ENCODE data around the gene ERBIN. TPM values are rescaled to one million over a fixed set of nuclear protein-coding genes. Genes with fewer than 3 reads are reported as not detected.

Gene ERBIN
- total and polyA plus RNA-seq, 2 of the 13 experiments (the other 11 are each of a cell fraction or from before 2014, with no cell fraction given): 14.4 to 41.7 TPM

GRCh38 chr5:65926276-65926783 lies at the start of gene ERBIN (continued):
- TF ChIP-seq KMT2A (CRISPR knock-in tag; IDR thresholded peaks at IDR 0.05): peak; percentile 12; the same call in 1 of the 2 replicates
- TF ChIP-seq ZNF782 (CRISPR knock-in tag; IDR thresholded peaks at IDR 0.05; ENCODE audit: borderline replicate concordance): 0 out of 2 replicates have a peak, but pooled peaks have one; percentile 3
- no peak for TF ChIP-seq ZNF775 (CRISPR knock-in tag; IDR thresholded peaks at IDR 0.05; ENCODE audit: borderline replicate concordance)
- TF ChIP-seq KDM1A (CRISPR knock-in tag; IDR thresholded peaks at IDR 0.05): no peak
- TF ChIP-seq NFE2L2 (IDR thresholded peaks at IDR 0.05; ENCODE audit: low read length): no peak
- no peak for TF ChIP-seq NCOA1 (CRISPR knock-in tag; IDR thresholded peaks at IDR 0.05)
- TF ChIP-seq, protein P1, sequence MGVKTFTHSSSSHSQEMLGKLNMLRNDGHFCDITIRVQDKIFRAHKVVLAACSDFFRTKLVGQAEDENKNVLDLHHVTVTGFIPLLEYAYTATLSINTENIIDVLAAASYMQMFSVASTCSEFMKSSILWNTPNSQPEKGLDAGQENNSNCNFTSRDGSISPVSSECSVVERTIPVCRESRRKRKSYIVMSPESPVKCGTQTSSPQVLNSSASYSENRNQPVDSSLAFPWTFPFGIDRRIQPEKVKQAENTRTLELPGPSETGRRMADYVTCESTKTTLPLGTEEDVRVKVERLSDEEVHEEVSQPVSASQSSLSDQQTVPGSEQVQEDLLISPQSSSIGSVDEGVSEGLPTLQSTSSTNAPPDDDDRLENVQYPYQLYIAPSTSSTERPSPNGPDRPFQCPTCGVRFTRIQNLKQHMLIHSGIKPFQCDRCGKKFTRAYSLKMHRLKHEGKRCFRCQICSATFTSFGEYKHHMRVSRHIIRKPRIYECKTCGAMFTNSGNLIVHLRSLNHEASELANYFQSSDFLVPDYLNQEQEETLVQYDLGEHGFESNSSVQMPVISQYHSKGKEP (CRISPR knock-in tag; IDR thresholded peaks at IDR 0.05): no peak
- TF ChIP-seq, protein P2, sequence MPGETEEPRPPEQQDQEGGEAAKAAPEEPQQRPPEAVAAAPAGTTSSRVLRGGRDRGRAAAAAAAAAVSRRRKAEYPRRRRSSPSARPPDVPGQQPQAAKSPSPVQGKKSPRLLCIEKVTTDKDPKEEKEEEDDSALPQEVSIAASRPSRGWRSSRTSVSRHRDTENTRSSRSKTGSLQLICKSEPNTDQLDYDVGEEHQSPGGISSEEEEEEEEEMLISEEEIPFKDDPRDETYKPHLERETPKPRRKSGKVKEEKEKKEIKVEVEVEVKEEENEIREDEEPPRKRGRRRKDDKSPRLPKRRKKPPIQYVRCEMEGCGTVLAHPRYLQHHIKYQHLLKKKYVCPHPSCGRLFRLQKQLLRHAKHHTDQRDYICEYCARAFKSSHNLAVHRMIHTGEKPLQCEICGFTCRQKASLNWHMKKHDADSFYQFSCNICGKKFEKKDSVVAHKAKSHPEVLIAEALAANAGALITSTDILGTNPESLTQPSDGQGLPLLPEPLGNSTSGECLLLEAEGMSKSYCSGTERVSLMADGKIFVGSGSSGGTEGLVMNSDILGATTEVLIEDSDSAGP (CRISPR knock-in tag; IDR thresholded peaks at IDR 0.05; ENCODE audit: borderline replicate concordance): no peak
- no peak for TF ChIP-seq RFXANK (CRISPR knock-in tag; IDR thresholded peaks at IDR 0.05)
- TF ChIP-seq ZC3H4 (CRISPR knock-in tag; IDR thresholded peaks at IDR 0.05; ENCODE audit: borderline replicate concordance): no peak
- TF ChIP-seq ZNF460 (CRISPR knock-in tag; IDR thresholded peaks at IDR 0.05; ENCODE audit: borderline replicate concordance): no peak
- TF ChIP-seq CBX1 (IDR thresholded peaks at IDR 0.05; ENCODE audit: low read depth): no peak
- TF ChIP-seq, protein P3, sequence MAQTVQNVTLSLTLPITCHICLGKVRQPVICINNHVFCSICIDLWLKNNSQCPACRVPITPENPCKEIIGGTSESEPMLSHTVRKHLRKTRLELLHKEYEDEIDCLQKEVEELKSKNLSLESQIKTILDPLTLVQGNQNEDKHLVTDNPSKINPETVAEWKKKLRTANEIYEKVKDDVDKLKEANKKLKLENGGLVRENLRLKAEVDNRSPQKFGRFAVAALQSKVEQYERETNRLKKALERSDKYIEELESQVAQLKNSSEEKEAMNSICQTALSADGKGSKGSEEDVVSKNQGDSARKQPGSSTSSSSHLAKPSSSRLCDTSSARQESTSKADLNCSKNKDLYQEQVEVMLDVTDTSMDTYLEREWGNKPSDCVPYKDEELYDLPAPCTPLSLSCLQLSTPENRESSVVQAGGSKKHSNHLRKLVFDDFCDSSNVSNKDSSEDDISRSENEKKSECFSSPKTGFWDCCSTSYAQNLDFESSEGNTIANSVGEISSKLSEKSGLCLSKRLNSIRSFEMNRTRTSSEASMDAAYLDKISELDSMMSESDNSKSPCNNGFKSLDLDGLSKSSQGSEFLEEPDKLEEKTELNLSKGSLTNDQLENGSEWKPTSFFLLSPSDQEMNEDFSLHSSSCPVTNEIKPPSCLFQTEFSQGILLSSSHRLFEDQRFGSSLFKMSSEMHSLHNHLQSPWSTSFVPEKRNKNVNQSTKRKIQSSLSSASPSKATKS (CRISPR knock-in tag; IDR thresholded peaks at IDR 0.05): no peak
- TF ChIP-seq ZBTB2 (CRISPR knock-in tag; IDR thresholded peaks at IDR 0.05; ENCODE audit: low read depth): peak; percentile 83
- TF ChIP-seq, protein P4, sequence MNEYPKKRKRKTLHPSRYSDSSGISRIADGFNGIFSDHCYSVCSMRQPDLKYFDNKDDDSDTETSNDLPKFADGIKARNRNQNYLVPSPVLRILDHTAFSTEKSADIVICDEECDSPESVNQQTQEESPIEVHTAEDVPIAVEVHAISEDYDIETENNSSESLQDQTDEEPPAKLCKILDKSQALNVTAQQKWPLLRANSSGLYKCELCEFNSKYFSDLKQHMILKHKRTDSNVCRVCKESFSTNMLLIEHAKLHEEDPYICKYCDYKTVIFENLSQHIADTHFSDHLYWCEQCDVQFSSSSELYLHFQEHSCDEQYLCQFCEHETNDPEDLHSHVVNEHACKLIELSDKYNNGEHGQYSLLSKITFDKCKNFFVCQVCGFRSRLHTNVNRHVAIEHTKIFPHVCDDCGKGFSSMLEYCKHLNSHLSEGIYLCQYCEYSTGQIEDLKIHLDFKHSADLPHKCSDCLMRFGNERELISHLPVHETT (CRISPR knock-in tag; conservative IDR thresholded peaks at IDR 0.05): peak; percentile 92
- TF ChIP-seq, protein P5, sequence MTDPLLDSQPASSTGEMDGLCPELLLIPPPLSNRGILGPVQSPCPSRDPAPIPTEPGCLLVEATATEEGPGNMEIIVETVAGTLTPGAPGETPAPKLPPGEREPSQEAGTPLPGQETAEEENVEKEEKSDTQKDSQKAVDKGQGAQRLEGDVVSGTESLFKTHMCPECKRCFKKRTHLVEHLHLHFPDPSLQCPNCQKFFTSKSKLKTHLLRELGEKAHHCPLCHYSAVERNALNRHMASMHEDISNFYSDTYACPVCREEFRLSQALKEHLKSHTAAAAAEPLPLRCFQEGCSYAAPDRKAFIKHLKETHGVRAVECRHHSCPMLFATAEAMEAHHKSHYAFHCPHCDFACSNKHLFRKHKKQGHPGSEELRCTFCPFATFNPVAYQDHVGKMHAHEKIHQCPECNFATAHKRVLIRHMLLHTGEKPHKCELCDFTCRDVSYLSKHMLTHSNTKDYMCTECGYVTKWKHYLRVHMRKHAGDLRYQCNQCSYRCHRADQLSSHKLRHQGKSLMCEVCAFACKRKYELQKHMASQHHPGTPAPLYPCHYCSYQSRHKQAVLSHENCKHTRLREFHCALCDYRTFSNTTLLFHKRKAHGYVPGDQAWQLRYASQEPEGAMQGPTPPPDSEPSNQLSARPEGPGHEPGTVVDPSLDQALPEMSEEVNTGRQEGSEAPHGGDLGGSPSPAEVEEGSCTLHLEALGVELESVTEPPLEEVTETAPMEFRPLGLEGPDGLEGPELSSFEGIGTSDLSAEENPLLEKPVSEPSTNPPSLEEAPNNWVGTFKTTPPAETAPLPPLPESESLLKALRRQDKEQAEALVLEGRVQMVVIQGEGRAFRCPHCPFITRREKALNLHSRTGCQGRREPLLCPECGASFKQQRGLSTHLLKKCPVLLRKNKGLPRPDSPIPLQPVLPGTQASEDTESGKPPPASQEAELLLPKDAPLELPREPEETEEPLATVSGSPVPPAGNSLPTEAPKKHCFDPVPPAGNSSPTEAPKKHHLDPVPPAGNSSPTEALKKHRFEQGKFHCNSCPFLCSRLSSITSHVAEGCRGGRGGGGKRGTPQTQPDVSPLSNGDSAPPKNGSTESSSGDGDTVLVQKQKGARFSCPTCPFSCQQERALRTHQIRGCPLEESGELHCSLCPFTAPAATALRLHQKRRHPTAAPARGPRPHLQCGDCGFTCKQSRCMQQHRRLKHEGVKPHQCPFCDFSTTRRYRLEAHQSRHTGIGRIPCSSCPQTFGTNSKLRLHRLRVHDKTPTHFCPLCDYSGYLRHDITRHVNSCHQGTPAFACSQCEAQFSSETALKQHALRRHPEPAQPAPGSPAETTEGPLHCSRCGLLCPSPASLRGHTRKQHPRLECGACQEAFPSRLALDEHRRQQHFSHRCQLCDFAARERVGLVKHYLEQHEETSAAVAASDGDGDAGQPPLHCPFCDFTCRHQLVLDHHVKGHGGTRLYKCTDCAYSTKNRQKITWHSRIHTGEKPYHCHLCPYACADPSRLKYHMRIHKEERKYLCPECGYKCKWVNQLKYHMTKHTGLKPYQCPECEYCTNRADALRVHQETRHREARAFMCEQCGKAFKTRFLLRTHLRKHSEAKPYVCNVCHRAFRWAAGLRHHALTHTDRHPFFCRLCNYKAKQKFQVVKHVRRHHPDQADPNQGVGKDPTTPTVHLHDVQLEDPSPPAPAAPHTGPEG (CRISPR knock-in tag; IDR thresholded peaks at IDR 0.05): no peak

Measured in HepG2 (cell line).